Muscle layer of duodenum (tissue), 2 donors: Measurements from ENCODE around the gene MUS81.

ENCODE experiments used
- H3K27ac ChIP-seq: one replicate; pipeline ENCODE4 v1.7.0; 2013; ENCODE audit warnings: mild to moderate bottlenecking, low read length
- H3K27me3 ChIP-seq: one replicate; pipeline ENCODE4 v1.7.0; 2013; ENCODE audit warnings: low read depth, mild to moderate bottlenecking, control low read depth, low read length
- H3K36me3 ChIP-seq, 2 donors: one replicate each; pipeline ENCODE4 v1.7.0; 2013; ENCODE audit warnings: low read length in 2 of 2, control low read depth in 1 of 2, mild to moderate bottlenecking in 1 of 2; ENCODE audit not compliant: insufficient read depth in 2 of 2, control insufficient read depth in 1 of 2
- H3K4me1 ChIP-seq, 2 donors: one replicate each; pipeline ENCODE4 v1.7.0; 2013; ENCODE audit warnings: low read length in 2 of 2, mild to moderate bottlenecking in 2 of 2, control low read depth in 1 of 2, moderate library complexity in 1 of 2; ENCODE audit not compliant: insufficient read depth in 2 of 2, control insufficient read depth in 1 of 2
- H3K4me3 ChIP-seq, 2 donors: one replicate each; pipeline ENCODE4 v1.7.0; 2013; ENCODE audit warnings: low read length in 2 of 2, low read depth in 1 of 2, mild to moderate bottlenecking in 1 of 2
- H3K9me3 ChIP-seq, 2 donors: one replicate each; pipeline ENCODE4 v1.7.0; 2013; ENCODE audit warnings: low read length in 2 of 2, control low read depth in 1 of 2, mild to moderate bottlenecking in 1 of 2; ENCODE audit not compliant: control insufficient read depth in 1 of 2
- donor health status: healthy.

MUS81 gene

DNA sequence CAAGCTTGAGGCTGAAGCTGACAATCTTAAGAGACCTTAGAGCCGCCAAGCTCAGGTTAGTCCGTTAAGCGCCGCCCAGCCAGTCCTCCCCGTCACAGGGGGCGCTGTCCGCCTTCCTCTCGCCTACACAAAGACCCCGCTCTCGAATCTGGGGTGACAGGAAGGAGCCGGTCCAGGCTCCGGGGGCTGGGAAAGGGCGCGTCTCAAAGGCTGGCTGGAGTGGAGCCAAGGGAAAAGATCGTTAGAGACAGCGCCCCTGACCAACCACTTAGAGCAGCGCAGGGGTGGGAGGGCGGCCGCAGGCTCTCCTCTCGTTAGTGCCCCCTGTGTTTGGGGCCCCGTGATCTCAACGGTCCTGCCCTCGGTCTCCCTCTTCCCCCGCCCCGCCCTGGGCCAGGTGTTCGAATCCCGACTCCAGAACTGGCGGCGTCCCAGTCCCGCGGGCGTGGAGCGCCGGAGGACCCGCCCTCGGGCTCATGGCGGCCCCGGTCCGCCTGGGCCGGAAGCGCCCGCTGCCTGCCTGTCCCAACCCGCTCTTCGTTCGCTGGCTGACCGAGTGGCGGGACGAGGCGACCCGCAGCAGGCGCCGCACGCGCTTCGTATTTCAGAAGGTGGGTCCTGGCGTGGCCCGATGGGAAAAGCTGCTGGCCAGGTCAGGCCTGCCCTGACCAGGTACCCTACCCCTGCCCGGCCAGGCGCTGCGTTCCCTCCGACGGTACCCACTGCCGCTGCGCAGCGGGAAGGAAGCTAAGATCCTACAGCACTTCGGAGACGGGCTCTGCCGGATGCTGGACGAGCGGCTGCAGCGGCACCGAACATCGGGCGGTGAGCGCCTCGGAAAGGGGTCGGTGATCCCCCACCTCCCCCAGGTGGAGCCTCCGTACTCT, at the start of gene MUS81:
Gene MUS81 (plus strand): TSS at position 156 of the 887 bp plus-strand sequence. CDS start 321 bp downstream, at position 477.
- peaks cover 0 to 36% of the 10 kb centered on the region in 2 donors for H3K4me1 ChIP-seq
- H3K4me3 ChIP-seq, result peak within 1 kb of the TSS; percentile 87 to 97
- H3K9me3 ChIP-seq, result no peaks in the 10 kb centered on the region
- H3K27ac ChIP-seq, result peak within 1 kb of the TSS; percentile 96
- peaks cover 19 to 59% of the 10 kb centered on the region in 2 donors for H3K36me3 ChIP-seq
- no peaks in the 10 kb centered on the region for H3K27me3 ChIP-seq

DNA sequence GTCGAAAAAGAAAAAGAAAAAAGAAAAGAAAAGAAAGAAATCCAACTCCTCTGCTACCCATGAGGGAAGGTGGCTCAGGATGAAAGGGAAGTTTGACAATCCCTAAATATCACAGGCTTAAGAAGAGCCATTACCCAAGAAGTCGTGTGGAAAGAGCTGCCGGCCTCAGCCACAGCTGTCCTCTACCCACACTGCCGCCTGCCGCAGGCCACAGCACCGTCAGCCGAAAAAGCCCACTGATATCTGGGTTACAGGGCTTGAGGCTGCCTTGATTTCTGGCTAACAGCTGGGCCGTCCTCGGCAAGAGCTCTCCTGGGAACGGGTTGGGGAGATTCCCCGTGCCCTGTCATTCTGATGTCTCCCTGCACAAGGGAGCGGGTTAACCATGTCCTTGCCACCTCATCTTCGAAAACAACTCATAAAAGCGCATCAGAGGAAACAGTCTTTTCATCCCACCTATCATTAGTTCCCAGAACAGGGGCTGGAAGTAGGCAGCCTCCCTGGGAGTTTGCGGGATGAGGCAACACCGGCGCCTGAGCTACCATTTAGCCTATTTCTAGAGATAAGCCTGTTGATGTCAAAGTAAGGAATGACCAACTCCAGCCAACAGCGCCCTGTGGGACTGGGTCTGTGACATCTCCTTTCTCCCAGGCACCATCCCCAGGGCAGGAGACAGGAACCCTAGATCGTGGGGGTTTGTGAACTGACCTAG, 48.3 kb upstream of the MUS81 start:
- Histone ChIP-seq H3K36me3 (no peaks in the 10 kb centered on the region), H3K9me3 (no peaks in the 10 kb centered on the region), H3K27me3 (no peaks in the 10 kb centered on the region), H3K4me1 (peaks cover 0 to 3% of the 10 kb centered on the region in 2 donors), H3K27ac (no peak overlapping the region), H3K4me3 (no peak overlapping the region)

GRCh38 chr11:65814131-65814985, 45.9 kb upstream of the MUS81 start:
- Histone ChIP-seq H3K27me3 (no peaks in the 10 kb centered on the region), H3K36me3 (no peaks in the 10 kb centered on the region), H3K9me3 (no peaks in the 10 kb centered on the region), H3K27ac (no peak overlapping the region), H3K4me3 (no peak overlapping the region), H3K4me1 (peaks cover 0 to 10% of the 10 kb centered on the region in 2 donors)

DNA sequence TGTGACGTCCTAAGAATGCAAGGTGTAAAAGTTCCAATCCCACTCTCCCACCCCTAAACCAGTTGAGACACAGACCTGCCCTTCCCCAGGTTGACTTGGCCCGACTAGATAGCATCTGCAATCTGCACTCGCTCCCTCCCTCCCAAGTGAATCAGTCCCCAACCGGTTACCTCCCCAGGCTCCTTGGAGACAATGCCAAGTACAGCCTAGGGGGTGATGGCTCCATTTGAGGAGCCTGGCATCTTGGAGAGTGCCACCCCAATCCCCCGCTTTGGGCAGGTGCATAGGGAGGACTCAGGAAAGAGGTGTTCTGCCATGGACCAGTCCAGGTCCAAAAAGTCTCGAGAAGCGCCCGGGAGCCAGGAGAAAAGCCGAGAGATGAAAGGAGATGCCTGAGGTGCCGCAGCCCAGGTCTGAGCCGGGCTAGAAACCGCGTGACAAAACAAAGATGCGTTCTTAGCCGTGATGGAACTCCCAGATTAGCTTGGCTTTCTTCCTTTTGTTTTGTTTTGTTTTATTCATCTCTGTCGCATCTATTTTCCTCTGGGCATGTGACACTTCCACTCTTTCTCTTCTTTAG, 45.2 kb upstream of the MUS81 start:
- no peaks in the 10 kb centered on the region for H3K9me3 ChIP-seq
- no peak overlapping the region for H3K4me3 ChIP-seq
- no peaks in the 10 kb centered on the region for H3K36me3 ChIP-seq
- no peaks in the 10 kb centered on the region for H3K27me3 ChIP-seq
- H3K27ac ChIP-seq, result no peak overlapping the region
- peaks cover 0 to 10% of the 10 kb centered on the region in 2 donors for H3K4me1 ChIP-seq

DNA sequence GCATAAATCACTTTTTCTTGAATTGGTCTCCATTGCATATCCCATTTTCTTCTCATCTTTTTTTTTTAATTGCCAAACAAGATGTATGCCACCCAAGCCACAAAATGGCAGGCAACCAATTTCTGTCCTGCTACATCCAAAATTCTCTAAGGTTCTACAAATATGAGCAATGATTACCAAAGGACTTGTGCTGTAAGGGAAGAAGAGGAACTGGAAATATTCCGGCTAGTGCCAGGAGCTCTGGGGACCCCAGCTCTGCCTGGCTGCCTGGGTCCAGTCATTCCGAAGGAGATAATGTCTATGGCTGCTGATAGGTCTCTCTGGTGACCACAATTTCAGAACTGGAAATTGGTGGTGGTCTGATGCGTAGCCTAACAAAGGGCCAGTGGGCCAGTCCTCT, 43.5 kb upstream of the MUS81 start:
- peaks cover 0 to 10% of the 10 kb centered on the region in 2 donors for H3K4me1 ChIP-seq
- H3K4me3 ChIP-seq, result peak overlapping the region in 1 of 2 donors; percentile 67
- H3K27ac ChIP-seq, result no peak overlapping the region

GRCh38 chr11:65817312-65817834, 42.9 kb upstream of the MUS81 start:
- no peaks in the 10 kb centered on the region for H3K27me3 ChIP-seq
- no peaks in the 10 kb centered on the region for H3K36me3 ChIP-seq
- no peaks in the 10 kb centered on the region for H3K9me3 ChIP-seq
- H3K4me1 ChIP-seq, result peaks cover 0 to 10% of the 10 kb centered on the region in 2 donors
- peak overlapping the region; percentile 63 to 67 for H3K4me3 ChIP-seq
- H3K27ac ChIP-seq, result peak overlapping the region; percentile 72

More for the DNA sequence above, 43.5 kb upstream of the MUS81 start:
- H3K36me3 ChIP-seq, result no peaks in the 10 kb centered on the region
- H3K27me3 ChIP-seq, result no peaks in the 10 kb centered on the region
- H3K9me3 ChIP-seq, result no peaks in the 10 kb centered on the region

- Histone ChIP-seq H3K36me3 (no peaks in the 10 kb centered on the region), H3K9me3 (no peaks in the 10 kb centered on the region), H3K27me3 (no peaks in the 10 kb centered on the region), H3K4me3 (peak overlapping the region; percentile 63 to 67), H3K4me1 (peaks cover 0 to 10% of the 10 kb centered on the region in 2 donors), H3K27ac (peak overlapping the region; percentile 72)
Observed at GRCh38 chr11:65817835-65818680, 42.2 kb upstream of the MUS81 start.

GRCh38 chr11:65821107-65821506, 39.1 kb upstream of the MUS81 start:
- no peaks in the 10 kb centered on the region for H3K36me3 ChIP-seq
- H3K27me3 ChIP-seq, result no peaks in the 10 kb centered on the region
- no peaks in the 10 kb centered on the region for H3K9me3 ChIP-seq
- peaks cover 0 to 10% of the 10 kb centered on the region in 2 donors for H3K4me1 ChIP-seq
- no peak overlapping the region for H3K4me3 ChIP-seq
- H3K27ac ChIP-seq, result peak overlapping the region; percentile 56

- H3K4me3 ChIP-seq, result no peak overlapping the region
- no peaks in the 10 kb centered on the region for H3K9me3 ChIP-seq
- H3K4me1 ChIP-seq, result no peaks in the 10 kb centered on the region
- no peaks in the 10 kb centered on the region for H3K36me3 ChIP-seq
- peak overlapping the region; percentile 23 for H3K27ac ChIP-seq
- H3K27me3 ChIP-seq, result no peaks in the 10 kb centered on the region
Observed at GRCh38 chr11:65822776-65823528, 37.3 kb upstream of the MUS81 start.
